Measurements from ENCODE around the gene MYO9B. TPM values are rescaled to one million over a fixed set of nuclear protein-coding genes. Genes with fewer than 3 reads are reported as not detected.

The MYO9B gene
- total RNA-seq, 1 experiment from 2014 or later, result 79.4 TPM

GRCh38 chr19:17195106-17195505 lies 119.5 kb downstream of the MYO9B start:
- Histone ChIP-seq H3K9me3 (ENCODE audit: control insufficient read depth, insufficient read depth, low read depth, low read length) (no peaks in the 10 kb centered on the region), H3K4me1 (ENCODE audit: control insufficient read depth, insufficient read depth, low read length) (no peaks in the 10 kb centered on the region), H3K4me3 (ENCODE audit: low read depth in 2 of 2, low read length in 2 of 2) (no peak overlapping the region), H3K27me3 (ENCODE audit: control insufficient read depth, insufficient read depth, low read length) (no peaks in the 10 kb centered on the region), H3K36me3 (ENCODE audit: control insufficient read depth, insufficient read depth, low read length) (no peaks in the 10 kb centered on the region; the same call in 1 of the 2 replicates), H3K27ac (ENCODE audit: low read length) (no peak overlapping the region)
- TF ChIP-seq CTCF (IDR thresholded peaks at IDR 0.05), result no peak
- CTCF ChIA-PET, result no interaction called here
- no peak for DNase-seq (ENCODE audit: low read depth, low spot score)
- in situ Hi-C loops (cut with HindIII; ENCODE audit: low pct_unique_long_range_greater_than_20kb, low sequenced_read_pairs), result no loop called here
- ATAC-seq, result no peak
- BruUV-seq (replicated peaks), result no TSS peak
- POLR2A ChIA-PET, result no interaction called here
- intact Hi-C loops (cut with micrococcal nuclease; ENCODE audit: unreplicated experiment), result no loop called here

GRCh38 chr19:17196610-17197009 lies 121.0 kb downstream of the MYO9B start:
- H3K4me1 ChIP-seq (ENCODE audit: control insufficient read depth, insufficient read depth, low read length), result no peaks in the 10 kb centered on the region
- H3K36me3 ChIP-seq (ENCODE audit: control insufficient read depth, insufficient read depth, low read length), result no peaks in the 10 kb centered on the region
- POLR2A ChIA-PET, result interaction anchor here (0.7 kb wide), 1 partner anchor 464 kb away, joined by 3 read pairs; no protein-coding TSS in a partner anchor
- no peaks in the 10 kb centered on the region for H3K9me3 ChIP-seq (ENCODE audit: control insufficient read depth, insufficient read depth, low read depth, low read length)
- CTCF ChIA-PET, result no interaction called here
- TF ChIP-seq REST (IDR thresholded peaks at IDR 0.05; ENCODE audit: insufficient read depth in 1 of 2, low read depth in 2 of 2, low read length in 1 of 2) (no peak), CTCF (IDR thresholded peaks at IDR 0.05) (no peak), SIN3A (IDR thresholded peaks at IDR 0.05; ENCODE audit: borderline replicate concordance, insufficient read depth, low read depth, low read length) (no peak), POLR2AphosphoS5 (IDR thresholded peaks at IDR 0.05; ENCODE audit: low read depth, low read length) (no peak), TCF7L2 (IDR thresholded peaks at IDR 0.05; ENCODE audit: low read depth, low read length) (no peak)
- ATAC-seq (no peak), DNase-seq (ENCODE audit: low read depth, low spot score) (no peak)
- H3K27me3 ChIP-seq (ENCODE audit: control insufficient read depth, insufficient read depth, low read length), result no peaks in the 10 kb centered on the region
- in situ Hi-C loops (cut with HindIII; ENCODE audit: low pct_unique_long_range_greater_than_20kb, low sequenced_read_pairs) (no loop called here), intact Hi-C loops (cut with micrococcal nuclease; ENCODE audit: unreplicated experiment) (no loop called here)
- H3K27ac ChIP-seq (ENCODE audit: low read length), result no peak overlapping the region
- no peak overlapping the region for H3K4me3 ChIP-seq (ENCODE audit: low read depth in 2 of 2, low read length in 2 of 2)
- no TSS peak for BruUV-seq (replicated peaks)

DNA sequence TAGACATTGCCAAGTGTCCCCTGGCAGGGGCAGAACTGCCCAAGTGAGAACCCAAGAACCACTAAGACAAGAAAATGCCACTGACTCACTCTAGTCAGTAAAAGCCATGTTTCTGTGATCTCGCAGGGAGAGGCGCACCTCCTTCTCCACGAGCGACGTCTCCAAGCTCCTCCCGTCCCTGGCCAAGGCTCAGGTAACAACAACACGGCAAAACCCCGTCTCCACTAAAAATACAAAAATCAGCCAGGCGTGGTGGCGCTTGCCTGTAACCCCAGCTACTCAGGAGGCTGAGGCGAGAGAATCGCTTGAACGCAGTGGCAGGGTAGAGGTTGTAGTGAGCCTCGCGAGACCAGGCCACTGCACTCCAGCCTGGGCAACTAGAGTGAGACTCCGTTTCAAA lies 122.1 kb downstream of the MYO9B start:
- H3K27ac ChIP-seq (ENCODE audit: low read length), result no peak overlapping the region
- ChIA-PET CTCF (no interaction called here), POLR2A (no interaction called here)
- no peak for TF ChIP-seq SIN3A (IDR thresholded peaks at IDR 0.05; ENCODE audit: borderline replicate concordance, insufficient read depth, low read depth, low read length)
- no peak for TF ChIP-seq TCF7L2 (IDR thresholded peaks at IDR 0.05; ENCODE audit: low read depth, low read length)
- no peak for TF ChIP-seq REST (IDR thresholded peaks at IDR 0.05; ENCODE audit: insufficient read depth in 1 of 2, low read depth in 2 of 2, low read length in 1 of 2)
- TF ChIP-seq CTCF (IDR thresholded peaks at IDR 0.05), result no peak
- TF ChIP-seq POLR2AphosphoS5 (IDR thresholded peaks at IDR 0.05; ENCODE audit: low read depth, low read length), result no peak
- in situ Hi-C loops (cut with HindIII; ENCODE audit: low pct_unique_long_range_greater_than_20kb, low sequenced_read_pairs), result no loop called here
- H3K4me3 ChIP-seq (ENCODE audit: low read depth in 2 of 2, low read length in 2 of 2), result no peak overlapping the region
- no TSS peak for BruUV-seq (replicated peaks)
- no peaks in the 10 kb centered on the region for H3K36me3 ChIP-seq (ENCODE audit: control insufficient read depth, insufficient read depth, low read length)
- no peaks in the 10 kb centered on the region for H3K9me3 ChIP-seq (ENCODE audit: control insufficient read depth, insufficient read depth, low read depth, low read length)
- no peak for ATAC-seq
- DNase-seq (ENCODE audit: low read depth, low spot score), result no peak
- no peaks in the 10 kb centered on the region for H3K4me1 ChIP-seq (ENCODE audit: control insufficient read depth, insufficient read depth, low read length)
- no peaks in the 10 kb centered on the region for H3K27me3 ChIP-seq (ENCODE audit: control insufficient read depth, insufficient read depth, low read length)
- intact Hi-C loops (cut with micrococcal nuclease; ENCODE audit: unreplicated experiment), result no loop called here

Data from Panc1 (cell line).